MM.1S (cell line): ENCODE measurements around the gene TRIM26.

Source experiments
- DNase-seq: peaks from one replicate; pipeline ENCODE4 v3.0.0-alpha.2; 2015
- H2AFZ ChIP-seq: fragments of 300-600 bp; sonication (generic); 2 replicates; pipeline ENCODE4 v1.6.0; 2016; ENCODE audit warnings: antibody characterized with exemption, low read length
- H3F3A ChIP-seq: fragments of 300-600 bp; sonication (generic); 2 replicates; pipeline ENCODE4 v1.6.1; 2016; ENCODE audit warnings: mild to moderate bottlenecking, antibody characterized with exemption, low read length, moderate library complexity, mixed read lengths; ENCODE audit not compliant: insufficient read depth
- H3K27ac ChIP-seq: fragments of 300-600 bp; sonication (generic); 2 replicates; pipeline ENCODE4 v1.5.1; 2016; ENCODE audit warnings: mild to moderate bottlenecking, low read length
- H3K27me3 ChIP-seq: fragments of 300-600 bp; sonication (generic); replicated peaks from 2 replicates; pipeline ENCODE4 v1.6.0; 2016; ENCODE audit warnings: low read length; ENCODE audit not compliant: insufficient read depth
- H3K36me3 ChIP-seq: fragments of 300-600 bp; sonication (generic); replicated peaks from 2 replicates; pipeline ENCODE4 v1.6.1; 2016; ENCODE audit warnings: mild to moderate bottlenecking, low read length, mixed read lengths; ENCODE audit not compliant: insufficient read depth
- H3K4me1 ChIP-seq: fragments of 300-600 bp; sonication (generic); 2 replicates; pipeline ENCODE4 v1.6.1; 2016; ENCODE audit warnings: low read length, mixed read lengths
- H3K4me2 ChIP-seq: fragments of 300-600 bp; sonication (generic); 2 replicates; pipeline ENCODE4 v1.6.0; 2016; ENCODE audit warnings: low read depth, low read length
- H3K4me3 ChIP-seq: fragments of 300-600 bp; sonication (generic); 2 replicates; pipeline ENCODE4 v1.5.1; 2016; ENCODE audit warnings: low read length, mixed read lengths
- H3K79me2 ChIP-seq: fragments of 300-600 bp; sonication (generic); 2 replicates; pipeline ENCODE4 v1.6.1; 2016; ENCODE audit warnings: mixed run types, low read length, mixed read lengths
- H3K9ac ChIP-seq: fragments of 300-600 bp; sonication (generic); 2 replicates; pipeline ENCODE4 v1.6.1; 2016; ENCODE audit warnings: low read length, mixed read lengths
- H3K9me2 ChIP-seq: fragments of 300-600 bp; sonication (generic); replicated peaks from 2 replicates; pipeline ENCODE4 v1.6.1; 2016; ENCODE audit warnings: mild to moderate bottlenecking, low read length, mixed read lengths; ENCODE audit not compliant: insufficient read depth
- H3K9me3 ChIP-seq: fragments of 300-600 bp; sonication (generic); replicated peaks from 2 replicates; pipeline ENCODE4 v1.6.1; 2016; ENCODE audit warnings: mild to moderate bottlenecking, low read length, mixed read lengths; ENCODE audit not compliant: insufficient read depth
- H4K20me1 ChIP-seq: fragments of 300-600 bp; sonication (generic); 2 replicates; pipeline ENCODE4 v1.6.1; 2016; ENCODE audit warnings: mild to moderate bottlenecking, low read length, moderate library complexity, mixed read lengths; ENCODE audit not compliant: insufficient read depth
- EZH2 ChIP-seq: fragments of 300-600 bp; sonication (generic); optimal IDR thresholded peaks from 2 replicates; pipeline ENCODE3; 2017; ENCODE audit warnings: low read depth, mild to moderate bottlenecking, antibody characterized with exemption, low read length, mixed read lengths
- EZH2phosphoT487 ChIP-seq: fragments of 300-600 bp; sonication (generic); IDR thresholded peaks from 2 replicates; pipeline ENCODE4 v1.6.1; 2018; ENCODE audit warnings: antibody characterized with exemption, low read length
- TF ChIP-seq, protein P1 (sequence below): fragments of 300-600 bp; sonication (generic); IDR thresholded peaks from 2 replicates; pipeline ENCODE4 v1.5.1; 2016; ENCODE audit warnings: antibody characterized with exemption, low read length, mixed read lengths

TRIM26 gene

DNA sequence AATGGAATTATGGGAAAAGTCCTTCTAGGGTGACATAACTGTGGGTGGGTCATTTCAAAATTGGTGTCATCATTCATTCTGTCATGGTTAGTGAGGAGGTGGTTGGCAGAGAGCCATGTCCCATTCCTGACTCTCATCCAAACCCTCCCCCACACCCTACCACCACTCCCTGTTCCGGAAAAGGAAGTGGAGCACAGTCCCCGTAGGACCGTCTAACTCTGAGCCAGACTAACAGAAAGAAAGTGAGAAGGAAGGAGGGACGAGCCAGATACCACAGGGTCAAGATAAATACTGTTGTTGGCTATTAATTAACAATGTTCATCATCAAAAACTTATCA is 57.0 kb downstream of the TRIM26 start:
- 0 out of 2 replicates have a peak, but pooled peaks cover 12% of the 10 kb centered on the region for H3K27me3 ChIP-seq
- H3K79me2 ChIP-seq, result no peaks in the 10 kb centered on the region
- no peaks in the 10 kb centered on the region for H4K20me1 ChIP-seq
- no peaks in the 10 kb centered on the region for H3K9me2 ChIP-seq
- no peak overlapping the region for H3K4me2 ChIP-seq
- no peak for DNase-seq
- H2AFZ ChIP-seq, result no peak overlapping the region
- no peaks in the 10 kb centered on the region for H3K36me3 ChIP-seq
- peaks cover 5% of the 10 kb centered on the region; the same call in 1 of the 2 replicates for H3K4me1 ChIP-seq
- H3K27ac ChIP-seq, result no peak overlapping the region
- no peaks in the 10 kb centered on the region for H3K9me3 ChIP-seq
- no peak overlapping the region for H3K9ac ChIP-seq
- H3K4me3 ChIP-seq, result no peak overlapping the region
- H3F3A ChIP-seq, result peaks cover 4% of the 10 kb centered on the region; the same call in 1 of the 2 replicates
- TF ChIP-seq, protein P1, sequence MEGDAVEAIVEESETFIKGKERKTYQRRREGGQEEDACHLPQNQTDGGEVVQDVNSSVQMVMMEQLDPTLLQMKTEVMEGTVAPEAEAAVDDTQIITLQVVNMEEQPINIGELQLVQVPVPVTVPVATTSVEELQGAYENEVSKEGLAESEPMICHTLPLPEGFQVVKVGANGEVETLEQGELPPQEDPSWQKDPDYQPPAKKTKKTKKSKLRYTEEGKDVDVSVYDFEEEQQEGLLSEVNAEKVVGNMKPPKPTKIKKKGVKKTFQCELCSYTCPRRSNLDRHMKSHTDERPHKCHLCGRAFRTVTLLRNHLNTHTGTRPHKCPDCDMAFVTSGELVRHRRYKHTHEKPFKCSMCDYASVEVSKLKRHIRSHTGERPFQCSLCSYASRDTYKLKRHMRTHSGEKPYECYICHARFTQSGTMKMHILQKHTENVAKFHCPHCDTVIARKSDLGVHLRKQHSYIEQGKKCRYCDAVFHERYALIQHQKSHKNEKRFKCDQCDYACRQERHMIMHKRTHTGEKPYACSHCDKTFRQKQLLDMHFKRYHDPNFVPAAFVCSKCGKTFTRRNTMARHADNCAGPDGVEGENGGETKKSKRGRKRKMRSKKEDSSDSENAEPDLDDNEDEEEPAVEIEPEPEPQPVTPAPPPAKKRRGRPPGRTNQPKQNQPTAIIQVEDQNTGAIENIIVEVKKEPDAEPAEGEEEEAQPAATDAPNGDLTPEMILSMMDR, result no peak
- TF ChIP-seq EZH2phosphoT487, result no peak
- no peak for TF ChIP-seq EZH2

DNA sequence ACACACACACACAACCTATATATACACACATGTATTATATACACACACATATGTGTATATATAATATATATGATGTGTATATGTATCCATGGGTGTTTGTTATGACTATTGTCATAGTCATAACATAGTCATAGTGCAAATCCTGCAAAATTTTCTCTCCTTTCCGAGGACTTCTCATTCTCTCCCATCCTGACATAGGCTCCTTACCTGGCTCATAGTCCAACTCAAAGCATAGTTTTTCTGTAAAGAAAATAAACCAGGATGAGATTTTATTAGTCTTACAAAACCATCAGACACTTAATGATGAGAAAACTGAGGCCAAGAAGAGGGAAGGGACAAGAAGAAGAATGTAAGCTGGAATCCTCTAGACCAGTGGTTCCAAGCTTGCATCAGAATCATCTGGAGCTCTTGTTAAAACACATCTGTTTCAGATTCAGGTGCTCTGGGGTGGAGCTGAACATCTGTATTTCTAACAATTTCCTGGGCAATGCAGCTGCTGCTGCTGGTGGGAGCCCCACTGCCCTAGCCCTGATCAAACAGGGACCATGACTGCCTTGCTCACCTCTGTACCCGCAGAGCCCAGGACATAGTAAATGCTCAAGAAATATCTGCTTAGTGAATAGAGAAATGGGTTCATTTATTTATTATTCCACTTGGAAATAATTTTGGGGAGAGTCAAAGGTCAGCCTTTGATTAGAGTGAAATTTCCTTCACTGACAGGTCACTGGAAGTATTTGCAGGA is 57.5 kb downstream of the TRIM26 start:
- TF ChIP-seq, protein P1, result no peak
- TF ChIP-seq EZH2phosphoT487 (no peak), EZH2 (no peak)
- Histone ChIP-seq H3K79me2 (no peaks in the 10 kb centered on the region), H3K9ac (no peak overlapping the region), H3F3A (peaks cover 4% of the 10 kb centered on the region; the same call in 1 of the 2 replicates), H3K9me2 (no peaks in the 10 kb centered on the region), H3K4me3 (no peak overlapping the region), H3K4me2 (no peak overlapping the region), H3K27ac (no peak overlapping the region), H2AFZ (no peak overlapping the region), H4K20me1 (no peaks in the 10 kb centered on the region), H3K9me3 (no peaks in the 10 kb centered on the region), H3K4me1 (peaks cover 5% of the 10 kb centered on the region; the same call in 1 of the 2 replicates), H3K27me3 (0 out of 2 replicates have a peak, but pooled peaks cover 12% of the 10 kb centered on the region), H3K36me3 (no peaks in the 10 kb centered on the region)
- no peak for DNase-seq

DNA sequence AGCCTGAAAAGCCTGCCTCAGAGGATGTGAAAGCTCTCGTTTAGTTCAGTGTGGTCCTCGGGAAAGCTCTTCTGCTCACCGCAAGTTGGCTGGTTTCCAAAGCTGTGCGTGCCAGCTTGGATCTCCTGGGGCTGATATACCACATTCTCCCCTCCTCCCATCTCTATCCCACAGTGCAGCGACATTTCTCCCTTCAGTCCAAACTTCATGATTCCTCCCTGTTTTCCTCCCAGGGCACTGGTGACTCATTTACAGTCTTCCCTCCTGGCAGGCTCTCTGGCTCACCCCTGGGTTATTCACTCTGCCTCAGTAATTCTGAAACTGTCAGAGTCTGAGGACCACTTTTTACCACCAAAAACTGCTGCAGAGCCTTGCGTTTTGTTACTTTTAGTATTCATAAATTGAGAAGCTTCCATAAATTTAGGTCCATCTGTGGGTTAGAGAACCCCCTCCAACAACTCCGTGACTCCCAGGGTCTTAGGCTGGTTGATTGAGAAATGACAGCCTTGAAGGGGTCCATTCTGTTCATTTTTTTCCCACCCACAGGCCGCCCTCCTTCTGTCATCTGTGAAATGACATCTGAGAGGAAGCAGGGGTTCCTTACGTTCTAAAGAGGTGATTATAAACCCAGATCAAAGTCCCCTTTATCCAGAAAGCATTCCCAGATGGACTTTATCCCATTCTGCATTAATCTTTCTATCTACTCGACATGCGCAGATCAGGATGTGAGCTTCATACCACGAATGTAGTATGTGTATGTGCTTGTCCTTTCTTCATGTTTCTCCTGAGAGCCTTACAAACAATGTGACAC is 58.3 kb downstream of the TRIM26 start:
- peak; percentile 40 for DNase-seq
- H4K20me1 ChIP-seq, result no peaks in the 10 kb centered on the region
- no peak overlapping the region for H3K27ac ChIP-seq

More for the DNA sequence above, 58.3 kb downstream of the TRIM26 start:
- Histone ChIP-seq H3K27me3 (0 out of 2 replicates have a peak, but pooled peaks cover 12% of the 10 kb centered on the region), H3K9me2 (no peaks in the 10 kb centered on the region), H3K4me2 (no peak overlapping the region), H3K4me3 (no peak overlapping the region), H3K36me3 (no peaks in the 10 kb centered on the region), H3K9me3 (no peaks in the 10 kb centered on the region), H3K9ac (no peak overlapping the region), H3K4me1 (peaks cover 5% of the 10 kb centered on the region; the same call in 1 of the 2 replicates), H2AFZ (no peak overlapping the region), H3K79me2 (no peaks in the 10 kb centered on the region), H3F3A (peaks cover 4% of the 10 kb centered on the region; the same call in 1 of the 2 replicates)
- TF ChIP-seq EZH2phosphoT487, result no peak
- no peak for TF ChIP-seq EZH2
- TF ChIP-seq, protein P1, result no peak
